ENCODE data around the gene DYTN. TPM values are rescaled to one million over a fixed set of nuclear protein-coding genes. Genes with fewer than 3 reads are reported as not detected.

The DYTN gene
- total and polyA plus RNA-seq, 2 donors (not counting 3 experiments of a cell fraction or from before 2014, with no cell fraction given): 0.06 to 0.62 TPM

GRCh38 chr2:206739271-206739670 is 21.1 kb upstream of the DYTN start:
- no TSS peak for BruUV-seq (replicated peaks)
- DNase-seq (ENCODE audit: low read depth, low spot score): no peak
- H3K4me3 ChIP-seq (replicated peaks in 1 of 3; ENCODE audit: insufficient read depth in 1 of 3, low read depth in 1 of 3, low read length in 3 of 3): no peak overlapping the region
- TF ChIP-seq POLR2A (IDR thresholded peaks at IDR 0.05; ENCODE audit: low read depth, low read length) (no peak), GATA2 (IDR thresholded peaks at IDR 0.05; ENCODE audit: insufficient read depth, insufficient read length, low read depth, low read length) (no peak), POLR2AphosphoS5 (IDR thresholded peaks at IDR 0.05; ENCODE audit: insufficient read depth, low read depth, low read length) (no peak), EZH2 (IDR thresholded peaks at IDR 0.05; ENCODE audit: borderline replicate concordance, low read depth, low read length, severe bottlenecking) (no peak), FOS (IDR thresholded peaks at IDR 0.05; ENCODE audit: borderline replicate concordance, insufficient read depth, low read length) (no peak), MYC (IDR thresholded peaks at IDR 0.05; ENCODE audit: low read depth, low read length) (no peak), CTCF (IDR thresholded peaks at IDR 0.05; ENCODE audit: extremely low read depth in 1 of 2, insufficient read depth in 1 of 2, low read depth in 1 of 2, low read length in 2 of 2) (no peak), MAX (IDR thresholded peaks at IDR 0.05; ENCODE audit: insufficient read depth, insufficient read length) (no peak), JUN (IDR thresholded peaks at IDR 0.05; ENCODE audit: borderline replicate concordance, insufficient read depth, insufficient read length, low read depth) (no peak)
- no peaks in the 10 kb centered on the region for H3K9me1 ChIP-seq (replicated peaks; ENCODE audit: control insufficient read depth, extremely low read depth, insufficient read depth, low read length)
- intact Hi-C loops (cut with micrococcal nuclease) (no loop called here), dilution Hi-C loops (cut with MboI; ENCODE audit: extremely low pct_ligation_motif_present, low sequenced_read_pairs) (no loop called here)
- no peak overlapping the region for H3K4me2 ChIP-seq (ENCODE audit: insufficient read depth, low read length)
- no peak overlapping the region for H3K27ac ChIP-seq (ENCODE audit: insufficient read depth, low read depth, low read length)
- no peak overlapping the region for H3K9ac ChIP-seq (replicated peaks; ENCODE audit: extremely low read depth, insufficient read depth, low read length)
- H3K79me2 ChIP-seq (ENCODE audit: control insufficient read depth, insufficient read depth, low read length): no peaks in the 10 kb centered on the region
- POLR2A ChIA-PET: no interaction called here
- H4K20me1 ChIP-seq (replicated peaks; ENCODE audit: control insufficient read depth, extremely low read depth, insufficient read depth, low read length): no peaks in the 10 kb centered on the region
- peaks cover 0 to 5% of the 10 kb centered on the region in 2 experiments for H3K27me3 ChIP-seq (ENCODE audit: control insufficient read depth in 2 of 2, insufficient read depth in 2 of 2, low read length in 2 of 2)
- CTCF ChIA-PET: no interaction called here
- no peaks in the 10 kb centered on the region for H3K9me3 ChIP-seq (replicated peaks; ENCODE audit: control insufficient read depth, insufficient read depth, low read length)
- H3K4me1 ChIP-seq (ENCODE audit: control insufficient read depth, extremely low read depth, insufficient read depth, low read length): no peaks in the 10 kb centered on the region
- H3K36me3 ChIP-seq (ENCODE audit: control insufficient read depth in 2 of 2, extremely low read depth in 1 of 2, insufficient read depth in 2 of 2, low read length in 2 of 2): no peaks in the 10 kb centered on the region
- FAIRE-seq: no peak
- no peak overlapping the region for H2AFZ ChIP-seq (ENCODE audit: low read depth, low read length)

Measured in endothelial cell of umbilical vein (primary cell).